ENCODE data around the gene OR51F1. TPM values are rescaled to one million over a fixed set of nuclear protein-coding genes. Genes with fewer than 3 reads are reported as not detected.
"Not testable (repeated sequence)": the region's sequence is repeated elsewhere in the genome, so short reads cannot be mapped to it uniquely, and the experiment has no call there.

OR51F1 gene
- total and polyA plus RNA-seq, 2 experiments from 2014 or later = not detected

DNA sequence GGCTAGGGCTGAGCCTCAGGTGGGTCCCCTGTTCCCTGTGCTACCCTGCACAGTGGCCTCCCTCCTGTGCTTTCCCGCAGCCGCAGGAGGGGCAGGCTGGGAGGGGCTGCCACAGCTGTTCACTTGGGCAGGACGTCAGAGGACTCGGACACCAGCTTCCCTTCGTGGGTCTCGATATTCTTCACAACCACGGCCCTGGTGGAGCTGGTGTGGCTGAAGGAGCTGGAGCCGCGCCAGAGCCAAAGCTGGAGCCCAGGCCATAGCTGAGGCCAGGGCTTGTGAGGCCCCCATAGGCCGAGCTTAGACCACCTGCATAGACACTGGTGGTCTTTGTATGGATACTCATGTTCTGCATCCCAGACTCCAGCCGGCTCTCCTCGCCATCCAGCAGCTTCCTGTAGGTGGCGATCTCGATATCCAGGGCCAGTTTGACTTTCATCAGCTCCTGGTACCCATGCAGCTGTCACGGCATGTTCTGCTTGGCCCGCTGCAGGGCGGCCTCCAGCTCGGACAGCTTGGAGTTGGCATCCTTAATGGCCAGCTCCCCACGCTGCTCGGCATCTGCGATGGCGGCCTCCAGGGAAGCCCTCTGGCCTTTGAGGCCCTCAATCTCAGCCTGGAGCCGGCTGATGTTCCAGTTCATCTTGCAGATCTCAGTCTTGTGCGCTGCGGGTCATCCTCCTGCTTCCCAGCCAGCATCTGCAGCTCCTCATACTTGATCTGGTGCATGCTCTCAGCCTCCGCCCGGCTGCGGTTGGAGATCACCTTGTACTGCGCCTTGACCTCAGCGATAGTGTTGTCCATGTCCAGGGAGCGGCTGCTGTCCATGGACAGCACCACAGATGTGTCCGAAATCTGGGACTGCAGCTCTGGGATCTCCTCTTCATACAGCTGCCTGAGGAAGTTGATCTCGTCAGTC is 46.9 kb downstream of the OR51F1 start:
- H3K27me3 Mint-ChIP-seq (ENCODE audit: insufficient read depth, low read depth, poor library complexity); H3K9me2 ChIP-seq (ENCODE audit: insufficient read depth); H3F3A ChIP-seq (replicated peaks; ENCODE audit: low read depth); H3K4me3 Mint-ChIP-seq; H4K20me1 ChIP-seq (replicated peaks; ENCODE audit: insufficient read depth); H3K36me3 ChIP-seq (ENCODE audit: insufficient read depth); H3K4me3 ChIP-seq; H3K27ac ChIP-seq (ENCODE audit: low read depth); H2AFZ ChIP-seq; H3K79me2 ChIP-seq (replicated peaks; ENCODE audit: insufficient read depth); H3K27me3 ChIP-seq (ENCODE audit: insufficient read depth); ATAC-seq; H3K36me3 Mint-ChIP-seq (ENCODE audit: low read depth); H3K27ac Mint-ChIP-seq; H3K9me3 Mint-ChIP-seq; H3K4me1 ChIP-seq (ENCODE audit: insufficient read depth); H3K4me2 ChIP-seq: not testable (repeated sequence)
- DNase-seq (ENCODE audit: low spot score) = peak; percentile 64
- TF ChIP-seq, protein P1, sequence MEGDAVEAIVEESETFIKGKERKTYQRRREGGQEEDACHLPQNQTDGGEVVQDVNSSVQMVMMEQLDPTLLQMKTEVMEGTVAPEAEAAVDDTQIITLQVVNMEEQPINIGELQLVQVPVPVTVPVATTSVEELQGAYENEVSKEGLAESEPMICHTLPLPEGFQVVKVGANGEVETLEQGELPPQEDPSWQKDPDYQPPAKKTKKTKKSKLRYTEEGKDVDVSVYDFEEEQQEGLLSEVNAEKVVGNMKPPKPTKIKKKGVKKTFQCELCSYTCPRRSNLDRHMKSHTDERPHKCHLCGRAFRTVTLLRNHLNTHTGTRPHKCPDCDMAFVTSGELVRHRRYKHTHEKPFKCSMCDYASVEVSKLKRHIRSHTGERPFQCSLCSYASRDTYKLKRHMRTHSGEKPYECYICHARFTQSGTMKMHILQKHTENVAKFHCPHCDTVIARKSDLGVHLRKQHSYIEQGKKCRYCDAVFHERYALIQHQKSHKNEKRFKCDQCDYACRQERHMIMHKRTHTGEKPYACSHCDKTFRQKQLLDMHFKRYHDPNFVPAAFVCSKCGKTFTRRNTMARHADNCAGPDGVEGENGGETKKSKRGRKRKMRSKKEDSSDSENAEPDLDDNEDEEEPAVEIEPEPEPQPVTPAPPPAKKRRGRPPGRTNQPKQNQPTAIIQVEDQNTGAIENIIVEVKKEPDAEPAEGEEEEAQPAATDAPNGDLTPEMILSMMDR (conservative IDR thresholded peaks at IDR 0.05; ENCODE audit: low read depth in 2 of 2) = peak; percentile 28 to 75
- H3K4me1 Mint-ChIP-seq = peaks cover 21% of the 10 kb centered on the region

Small RNA genes lying within 50 kb of the gene (small RNA-seq; reads per million reads assigned to genes)
- not detected for gene RF00091 (ENCODE audit: low replicate concordance)

Other genes with a start within 250 kb of the OR51F1 start
- not detected in 2 replicates for gene OR52M1, start 224.7 kb downstream of the OR51F1 start, total RNA-seq (2014; rRNA removed; shearing (Covaris generic))
- gene OR52M1, start 224.7 kb downstream of the OR51F1 start, polyA plus RNA-seq (2016; fragmentation: Nextera tagmentation; extraction: Ambion mirVana) = not detected in 2 replicates
- not detected in 2 replicates for gene OR52I2, start 188.2 kb downstream of the OR51F1 start, total RNA-seq (2014; rRNA removed; shearing (Covaris generic))
- 0.03 TPM in 1 of 2 replicates, not detected in the other for gene OR52I2, start 188.2 kb downstream of the OR51F1 start, polyA plus RNA-seq (2016; fragmentation: Nextera tagmentation; extraction: Ambion mirVana)
- gene OR52I1, start 175.9 kb downstream of the OR51F1 start, total RNA-seq (2014; rRNA removed; shearing (Covaris generic)) = not detected in 2 replicates
- gene OR52I1, start 175.9 kb downstream of the OR51F1 start, polyA plus RNA-seq (2016; fragmentation: Nextera tagmentation; extraction: Ambion mirVana) = not detected in 2 replicates
- 4.2 and 5.7 TPM in 2 replicates for gene TRIM68, start 161.7 kb downstream of the OR51F1 start, total RNA-seq (2014; rRNA removed; shearing (Covaris generic))
- gene TRIM68, start 161.7 kb downstream of the OR51F1 start, polyA plus RNA-seq (2016; fragmentation: Nextera tagmentation; extraction: Ambion mirVana) = 1.6 and 2.2 TPM in 2 replicates
- gene OR51D1, start 132.5 kb downstream of the OR51F1 start, total RNA-seq (2014; rRNA removed; shearing (Covaris generic)) = not detected in 2 replicates
- not detected in 2 replicates for gene OR51D1, start 132.5 kb downstream of the OR51F1 start, polyA plus RNA-seq (2016; fragmentation: Nextera tagmentation; extraction: Ambion mirVana)
- gene OR51E1, start 126.0 kb downstream of the OR51F1 start, total RNA-seq (2014; rRNA removed; shearing (Covaris generic)) = not detected in 2 replicates
- not detected in 2 replicates for gene OR51E1, start 126.0 kb downstream of the OR51F1 start, polyA plus RNA-seq (2016; fragmentation: Nextera tagmentation; extraction: Ambion mirVana)
- not detected in 2 replicates for gene OR51E2, start 72.1 kb downstream of the OR51F1 start, total RNA-seq (2014; rRNA removed; shearing (Covaris generic))
- not detected in 2 replicates for gene OR51E2, start 72.1 kb downstream of the OR51F1 start, polyA plus RNA-seq (2016; fragmentation: Nextera tagmentation; extraction: Ambion mirVana)
- 0.19 TPM in 1 of 2 replicates, not detected in the other for gene MMP26, start 65.2 kb downstream of the OR51F1 start, total RNA-seq (2014; rRNA removed; shearing (Covaris generic))
- gene MMP26, start 65.2 kb downstream of the OR51F1 start, polyA plus RNA-seq (2016; fragmentation: Nextera tagmentation; extraction: Ambion mirVana) = not detected in 2 replicates
- gene OR52R1, start 34.4 kb upstream of the OR51F1 start, total RNA-seq (2014; rRNA removed; shearing (Covaris generic)) = not detected in 2 replicates
- not detected in 2 replicates for gene OR52R1, start 34.4 kb upstream of the OR51F1 start, polyA plus RNA-seq (2016; fragmentation: Nextera tagmentation; extraction: Ambion mirVana)
- gene OR51F2, start 51.4 kb upstream of the OR51F1 start, total RNA-seq (2014; rRNA removed; shearing (Covaris generic)) = not detected in 2 replicates
- not detected in 2 replicates for gene OR51F2, start 51.4 kb upstream of the OR51F1 start, polyA plus RNA-seq (2016; fragmentation: Nextera tagmentation; extraction: Ambion mirVana)
- not detected in 2 replicates for gene OR51S1, start 79.3 kb upstream of the OR51F1 start, total RNA-seq (2014; rRNA removed; shearing (Covaris generic))
- gene OR51S1, start 79.3 kb upstream of the OR51F1 start, polyA plus RNA-seq (2016; fragmentation: Nextera tagmentation; extraction: Ambion mirVana) = not detected in 2 replicates
- not detected in 2 replicates for gene OR51T1, start 112.0 kb upstream of the OR51F1 start, total RNA-seq (2014; rRNA removed; shearing (Covaris generic))
- gene OR51T1, start 112.0 kb upstream of the OR51F1 start, polyA plus RNA-seq (2016; fragmentation: Nextera tagmentation; extraction: Ambion mirVana) = not detected in 2 replicates
- not detected in 2 replicates for gene OR51A7, start 133.8 kb upstream of the OR51F1 start, total RNA-seq (2014; rRNA removed; shearing (Covaris generic))
- gene OR51A7, start 133.8 kb upstream of the OR51F1 start, polyA plus RNA-seq (2016; fragmentation: Nextera tagmentation; extraction: Ambion mirVana) = not detected in 2 replicates
- not detected in 2 replicates for gene OR51G2, start 149.4 kb upstream of the OR51F1 start, total RNA-seq (2014; rRNA removed; shearing (Covaris generic))
- not detected in 2 replicates for gene OR51G2, start 149.4 kb upstream of the OR51F1 start, polyA plus RNA-seq (2016; fragmentation: Nextera tagmentation; extraction: Ambion mirVana)
- not detected in 2 replicates for gene OR51G1, start 154.4 kb upstream of the OR51F1 start, total RNA-seq (2014; rRNA removed; shearing (Covaris generic))
- gene OR51G1, start 154.4 kb upstream of the OR51F1 start, polyA plus RNA-seq (2016; fragmentation: Nextera tagmentation; extraction: Ambion mirVana) = not detected in 2 replicates
- not detected in 2 replicates for gene OR51A4, start 177.7 kb upstream of the OR51F1 start, total RNA-seq (2014; rRNA removed; shearing (Covaris generic))
- gene OR51A4, start 177.7 kb upstream of the OR51F1 start, polyA plus RNA-seq (2016; fragmentation: Nextera tagmentation; extraction: Ambion mirVana) = not detected in 2 replicates
- not detected in 2 replicates for gene OR51A2, start 185.8 kb upstream of the OR51F1 start, total RNA-seq (2014; rRNA removed; shearing (Covaris generic))
- not detected in 2 replicates for gene OR51A2, start 185.8 kb upstream of the OR51F1 start, polyA plus RNA-seq (2016; fragmentation: Nextera tagmentation; extraction: Ambion mirVana)
- not detected in 2 replicates for gene OR51L1, start 224.9 kb upstream of the OR51F1 start, total RNA-seq (2014; rRNA removed; shearing (Covaris generic))
- gene OR51L1, start 224.9 kb upstream of the OR51F1 start, polyA plus RNA-seq (2016; fragmentation: Nextera tagmentation; extraction: Ambion mirVana) = not detected in 2 replicates